Measurements from ENCODE around the gene MAPRE3. TPM values are rescaled to one million over a fixed set of nuclear protein-coding genes. Genes with fewer than 3 reads are reported as not detected.
A peak's percentile ranks its signal among the peaks of the same experiment; 100 is the strongest.

Gene MAPRE3
- total RNA-seq, 2 donors from 2014 or later, result 9.3 to 15.8 TPM

DNA sequence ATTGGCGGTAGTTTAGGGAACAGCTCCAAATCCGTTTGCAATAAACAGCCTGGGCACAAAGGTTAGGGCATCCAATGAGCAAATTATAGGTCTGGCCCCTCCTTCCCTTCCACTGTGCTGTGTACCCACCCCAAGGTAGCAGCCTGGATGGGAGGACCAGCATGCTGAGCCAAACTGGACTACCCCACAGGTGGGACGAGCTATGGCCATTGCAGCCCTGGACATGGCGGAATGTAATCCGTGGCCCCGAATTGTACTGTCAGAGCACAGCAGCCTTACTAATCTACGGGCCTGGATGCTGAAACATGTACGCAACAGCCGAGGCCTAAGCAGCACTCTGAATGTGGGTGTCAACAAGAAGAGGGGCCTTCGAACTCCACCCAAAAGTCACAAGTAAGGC is 87.8 kb downstream of the MAPRE3 start:
- intact Hi-C loops (cut with DNase I), result no loop called here
- DNase-seq, result no peak
- 88 to 96% methylated on average over 10 of the region's 10 CpGs for WGBS, 2 donors
- no peak for ATAC-seq
- Histone ChIP-seq H3K27me3 (no peaks in the 10 kb centered on the region), H3K4me3 (no peak overlapping the region), H3K4me1 (peaks cover 15% of the 10 kb centered on the region), H3K36me3 (replicated peaks in 1 of 2; ENCODE audit: insufficient read depth in 1 of 2, low read depth in 2 of 2) (peaks cover 0 to 2% of the 10 kb centered on the region in 2 donors), H3K27ac (no peak overlapping the region), H3K9me3 (no peaks in the 10 kb centered on the region)
- TF ChIP-seq CTCF (IDR thresholded peaks at IDR 0.05), result no peak
- TF ChIP-seq POLR2A (IDR thresholded peaks at IDR 0.05), result no peak

DNA sequence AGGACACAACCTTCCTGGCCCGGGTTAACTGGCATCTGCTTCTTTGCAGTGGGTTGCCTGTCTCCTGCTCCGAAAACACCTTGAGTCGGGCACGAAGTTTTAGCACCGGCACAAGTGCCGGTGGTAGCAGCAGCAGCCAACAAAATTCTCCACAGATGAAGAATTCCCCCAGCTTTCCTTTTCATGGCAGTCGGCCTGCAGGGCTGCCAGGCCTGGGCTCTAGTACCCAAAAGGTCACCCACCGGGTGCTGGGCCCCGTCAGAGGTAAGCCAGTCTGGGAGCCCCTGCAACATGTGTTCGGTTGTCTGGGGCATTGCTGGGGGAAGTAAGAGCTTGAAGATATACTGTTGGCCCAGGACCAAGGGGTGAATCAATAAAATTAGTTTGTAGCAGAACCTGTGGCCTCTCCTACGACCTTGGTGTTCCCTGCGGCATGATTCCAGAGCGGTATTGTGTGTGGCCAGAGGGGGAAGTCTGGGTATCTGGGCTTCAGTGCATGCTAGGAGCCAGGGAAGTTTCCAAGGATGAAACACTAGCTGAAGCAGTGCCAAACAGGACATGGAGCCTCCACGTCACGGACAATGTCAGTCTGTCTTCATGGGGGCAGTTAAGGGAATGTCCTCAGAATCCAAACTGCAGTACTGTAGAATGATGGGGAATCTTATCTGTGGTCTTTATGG is 88.8 kb downstream of the MAPRE3 start:
- Histone ChIP-seq H3K27ac (peak overlapping the region in 3 of 4 donors; percentile 31 to 50 (median 42)), H3K4me3 (no peak overlapping the region), H3K36me3 (replicated peaks in 1 of 2; ENCODE audit: insufficient read depth in 1 of 2, low read depth in 2 of 2) (peaks cover 0 to 2% of the 10 kb centered on the region in 2 donors), H3K27me3 (no peaks in the 10 kb centered on the region), H3K9me3 (no peaks in the 10 kb centered on the region), H3K4me1 (peaks cover 15% of the 10 kb centered on the region)
- WGBS, 2 donors, result 28 to 38% methylated on average over 4 to 15 of the region's 15 CpGs
- TF ChIP-seq CTCF (IDR thresholded peaks at IDR 0.05) (no peak), POLR2A (IDR thresholded peaks at IDR 0.05) (no peak)
- intact Hi-C loops (cut with DNase I), result no loop called here
- DNase-seq (peak in 3 of 4 donors; percentile 35 to 52 (median 42)), ATAC-seq (peak; percentile 54)

GRCh38 chr2:27060323-27060722 is 89.9 kb downstream of the MAPRE3 start:
- WGBS, 2 donors, result 52 to 68% methylated on average over 3 of the region's 3 CpGs
- TF ChIP-seq CTCF (IDR thresholded peaks at IDR 0.05) (no peak), POLR2A (IDR thresholded peaks at IDR 0.05) (no peak)
- Histone ChIP-seq H3K4me1 (peaks cover 15% of the 10 kb centered on the region), H3K4me3 (no peak overlapping the region), H3K36me3 (replicated peaks in 1 of 2; ENCODE audit: insufficient read depth in 1 of 2, low read depth in 2 of 2) (peaks cover 0 to 2% of the 10 kb centered on the region in 2 donors), H3K27ac (peak overlapping the region in 1 of 4 donors; percentile 42), H3K9me3 (no peaks in the 10 kb centered on the region), H3K27me3 (no peaks in the 10 kb centered on the region)
- no peak for DNase-seq
- ATAC-seq, result no peak
- intact Hi-C loops (cut with DNase I), result no loop called here

GRCh38 chr2:27065128-27065527 is 94.7 kb downstream of the MAPRE3 start:
- ATAC-seq (no peak), DNase-seq (no peak)
- intact Hi-C loops (cut with DNase I), result no loop called here
- Histone ChIP-seq H3K9me3 (no peaks in the 10 kb centered on the region), H3K27ac (no peak overlapping the region), H3K4me3 (no peak overlapping the region), H3K4me1 (peaks cover 16% of the 10 kb centered on the region), H3K36me3 (replicated peaks in 1 of 2; ENCODE audit: insufficient read depth in 1 of 2, low read depth in 2 of 2) (no peaks in the 10 kb centered on the region), H3K27me3 (no peaks in the 10 kb centered on the region)
- 78 to 87% methylated on average over 3 of the region's 3 CpGs for WGBS, 2 donors
- TF ChIP-seq POLR2A (IDR thresholded peaks at IDR 0.05) (no peak), CTCF (IDR thresholded peaks at IDR 0.05) (no peak)

- Histone ChIP-seq H3K36me3 (replicated peaks in 1 of 2; ENCODE audit: insufficient read depth in 1 of 2, low read depth in 2 of 2) (no peaks in the 10 kb centered on the region), H3K4me1 (peaks cover 27% of the 10 kb centered on the region)
- WGBS, 2 donors, result 93 to 95% methylated on average over 5 of the region's 5 CpGs
These were observed 96.9 kb downstream of the MAPRE3 start for GRCh38 chr2:27067385-27067784.

More at GRCh38 chr2:27067385-27067784, 96.9 kb downstream of the MAPRE3 start:
- ATAC-seq (no peak), DNase-seq (no peak)
- no peaks in the 10 kb centered on the region for H3K9me3 ChIP-seq
- TF ChIP-seq CTCF (IDR thresholded peaks at IDR 0.05), result no peak
- TF ChIP-seq POLR2A (IDR thresholded peaks at IDR 0.05), result no peak
- H3K27ac ChIP-seq, result no peak overlapping the region
- H3K4me3 ChIP-seq, result no peak overlapping the region
- H3K27me3 ChIP-seq, result no peaks in the 10 kb centered on the region
- intact Hi-C loops (cut with DNase I), result no loop called here

Data from body of pancreas (tissue), 4 donors.